DND-41 (cell line): ENCODE data around the gene PTPRJ.

Experiments
- ATAC-seq: fragments of 200-7000 bp; cut with Tn5 transposase; 3 replicates; pipeline ENCODE4 v1.9.1; 2021; ENCODE audit warnings: low read depth; ENCODE audit not compliant: insufficient read depth
- DNase-seq: peaks from one replicate; pipeline ENCODE4 v3.0.0-alpha.2; 2020
- H2AFZ ChIP-seq: 2 replicates; pipeline ENCODE4 v1.6.0; 2012; ENCODE audit warnings: low read depth, low read length
- H3K27ac ChIP-seq: 2 replicates; pipeline ENCODE4 v1.5.1; 2012; ENCODE audit warnings: low read length, inconsistent platforms
- H3K27me3 ChIP-seq: fragments of 200-600 bp; sonication (generic); 2 replicates; pipeline ENCODE4 v1.6.0; 2012; ENCODE audit warnings: low read length, mild to moderate bottlenecking, inconsistent platforms; ENCODE audit not compliant: insufficient read depth, poor library complexity
- H3K36me3 ChIP-seq: 2 replicates; pipeline ENCODE4 v1.5.1; 2012; ENCODE audit warnings: low read length, inconsistent platforms; ENCODE audit not compliant: insufficient read depth
- H3K4me1 ChIP-seq: 2 replicates; pipeline ENCODE4 v1.5.1; 2012; ENCODE audit warnings: mild to moderate bottlenecking, low read length; ENCODE audit not compliant: insufficient read depth
- H3K4me2 ChIP-seq: 2 replicates; pipeline ENCODE4 v1.6.0; 2012; ENCODE audit warnings: mild to moderate bottlenecking, moderate library complexity, low read length, inconsistent platforms; ENCODE audit not compliant: insufficient read depth
- H3K4me3 ChIP-seq, 2 experiments: fragments of 200-600 bp in 1 of 2; shearing (Covaris generic) in 1 of 2; 2 replicates each; pipeline ENCODE4 v1.5.1; 2012 to 2016; ENCODE audit warnings: inconsistent platforms in 2 of 2, low read length in 2 of 2, mild to moderate bottlenecking in 2 of 2, low read depth in 1 of 2, moderate library complexity in 1 of 2
- H3K79me2 ChIP-seq: 2 replicates; pipeline ENCODE4 v1.6.0; 2012; ENCODE audit warnings: low read length, inconsistent platforms; ENCODE audit not compliant: insufficient read depth
- H3K9ac ChIP-seq: 2 replicates; pipeline ENCODE4 v1.6.0; 2012; ENCODE audit warnings: low read depth, mild to moderate bottlenecking, inconsistent platforms, low read length, moderate library complexity
- H3K9me3 ChIP-seq: 2 replicates; pipeline ENCODE4 v1.5.1; 2012; ENCODE audit warnings: low read length, moderate library complexity, mild to moderate bottlenecking, inconsistent platforms; ENCODE audit not compliant: insufficient read depth, severe bottlenecking
- H4K20me1 ChIP-seq: 2 replicates; pipeline ENCODE4 v1.6.0; 2012; ENCODE audit warnings: low read length; ENCODE audit not compliant: insufficient read depth
- CTCF ChIP-seq: IDR thresholded peaks from 2 replicates; pipeline ENCODE4 v1.5.1; 2012; ENCODE audit warnings: borderline replicate concordance, low read length, moderate library complexity, mild to moderate bottlenecking; ENCODE audit not compliant: poor library complexity, severe bottlenecking; ENCODE audit errors: extremely low read depth
- EZH2 ChIP-seq: IDR thresholded peaks from 3 replicates; pipeline ENCODE4 v1.6.1; 2012; ENCODE audit warnings: borderline replicate concordance, low read depth, mild to moderate bottlenecking, moderate library complexity, low read length, inconsistent platforms; ENCODE audit not compliant: severe bottlenecking

Gene PTPRJ

GRCh38 chr11:48081151-48082010, 101.0 kb downstream of the PTPRJ start:
- Histone ChIP-seq H3K9me3 (no peaks in the 10 kb centered on the region), H3K4me2 (no peak overlapping the region), H3K4me3 (no peak overlapping the region), H3K27me3 (no peaks in the 10 kb centered on the region), H3K4me1 (no peaks in the 10 kb centered on the region), H3K36me3 (no peaks in the 10 kb centered on the region), H3K9ac (no peak overlapping the region), H4K20me1 (no peaks in the 10 kb centered on the region), H3K79me2 (no peaks in the 10 kb centered on the region), H3K27ac (no peak overlapping the region), H2AFZ (no peak overlapping the region)
- peak; percentile 83 for ATAC-seq
- no peak for DNase-seq
- TF ChIP-seq EZH2 (no peak), CTCF (no peak)

- Histone ChIP-seq H3K27me3 (no peaks in the 10 kb centered on the region), H3K4me3 (no peak overlapping the region), H3K4me2 (no peak overlapping the region), H4K20me1 (no peaks in the 10 kb centered on the region), H3K36me3 (no peaks in the 10 kb centered on the region), H3K27ac (no peak overlapping the region), H3K4me1 (no peaks in the 10 kb centered on the region), H3K79me2 (no peaks in the 10 kb centered on the region), H3K9ac (no peak overlapping the region), H3K9me3 (no peaks in the 10 kb centered on the region), H2AFZ (no peak overlapping the region)
- no peak for ATAC-seq
- no peak for DNase-seq
- TF ChIP-seq CTCF, result no peak
- TF ChIP-seq EZH2, result no peak
Observed at GRCh38 chr11:48082771-48083170, 102.4 kb downstream of the PTPRJ start.

GRCh38 chr11:48083421-48083820, 103.1 kb downstream of the PTPRJ start:
- Histone ChIP-seq H3K9ac (no peak overlapping the region), H3K36me3 (no peaks in the 10 kb centered on the region), H4K20me1 (no peaks in the 10 kb centered on the region), H3K4me3 (no peak overlapping the region), H3K4me2 (no peak overlapping the region), H3K27me3 (no peaks in the 10 kb centered on the region), H3K27ac (no peak overlapping the region), H3K4me1 (no peaks in the 10 kb centered on the region), H3K79me2 (no peaks in the 10 kb centered on the region), H3K9me3 (no peaks in the 10 kb centered on the region), H2AFZ (no peak overlapping the region)
- no peak for ATAC-seq
- no peak for DNase-seq
- TF ChIP-seq CTCF (no peak), EZH2 (no peak)
